ENCODE data around the gene FGFR1OP2. TPM values are rescaled to one million over a fixed set of nuclear protein-coding genes. Genes with fewer than 3 reads are reported as not detected.
"Not testable (repeated sequence)": the region's sequence is repeated elsewhere in the genome, so short reads cannot be mapped to it uniquely, and the experiment has no call there.

FGFR1OP2 gene
- total RNA-seq (64.0 TPM), polyA plus RNA-seq (100 to 1,000 TPM; 108 to 128 (median 121) TPM)

GRCh38 chr12:26937863-26938700, at the start of gene FGFR1OP2, which contains the start of gene INTS13:
Gene FGFR1OP2 (plus strand): TSS chr12:26938470. CDS start chr12:26954159, 15,689 bp downstream.
Gene INTS13 (minus strand): TSS chr12:26937981. CDS start chr12:26936803, 1,178 bp downstream.
- peaks cover 4% of the 10 kb centered on the region for H3K36me3 Mint-ChIP-seq
- peak within 1 kb of the TSS; percentile 94 to 100 (median 97) for H3K27ac Mint-ChIP-seq
- ATAC-seq (ENCODE audit: low read depth in 2 of 2) (peak; percentile 90 to 93), DNase-seq (peak; percentile 94 to 97 (median 96))
- H3K27me3 Mint-ChIP-seq: no peaks in the 10 kb centered on the region
- peak within 1 kb of the TSS; percentile 94 to 98 (median 96) for H3K4me3 Mint-ChIP-seq
- Histone ChIP-seq H3K4me3 (ENCODE audit: low read depth, low read length) (peak within 1 kb of the TSS; percentile 99), H3K4me1 (ENCODE audit: control insufficient read depth, insufficient read depth, low read length, poor library complexity, severe bottlenecking) (peaks cover 68% of the 10 kb centered on the region), H3K27ac (ENCODE audit: insufficient read depth, low read length, poor library complexity, severe bottlenecking) (peak within 1 kb of the TSS; percentile 99), H3K27me3 (ENCODE audit: control insufficient read depth, insufficient read depth, low read length) (no peaks in the 10 kb centered on the region), H3K9me3 (ENCODE audit: control insufficient read depth in 2 of 2, low read length in 2 of 2) (no peaks in the 10 kb centered on the region), H3K36me3 (ENCODE audit: control insufficient read depth, insufficient read depth, low read length) (peaks cover 8% of the 10 kb centered on the region)
- peaks cover 43 to 75% (median 59%) of the 10 kb centered on the region in 4 donors for H3K4me1 Mint-ChIP-seq
- peaks cover 0 to 4% (median 0%) of the 10 kb centered on the region in 7 donors for H3K9me3 Mint-ChIP-seq

DNA sequence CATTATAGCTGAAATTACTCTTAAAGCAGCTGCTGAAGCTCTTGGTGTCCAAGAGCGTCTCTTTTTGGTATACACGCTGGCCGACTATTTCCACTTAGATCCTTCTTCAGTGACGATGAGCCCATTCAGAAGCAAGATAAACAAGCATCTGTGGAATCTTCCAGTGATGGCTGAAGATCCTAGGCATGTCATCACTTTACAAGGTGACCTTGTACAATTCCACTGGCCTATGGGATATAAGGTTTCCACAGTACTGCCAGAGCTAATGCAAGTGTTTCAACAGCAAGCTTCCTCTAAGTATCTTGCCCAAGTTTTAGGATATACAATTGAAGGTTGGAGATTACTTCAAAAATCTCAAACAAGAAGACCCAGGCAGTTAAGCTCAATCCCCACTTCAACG, 47.5 kb upstream of the FGFR1OP2 start:
- Mint-ChIP-seq H3K27ac (no peak overlapping the region), H3K9me3 (no peaks in the 10 kb centered on the region), H3K4me3 (no peak overlapping the region), H3K36me3 (peaks cover 4% of the 10 kb centered on the region), H3K27me3 (no peaks in the 10 kb centered on the region), H3K4me1 (peaks cover 0 to 4% (median 1%) of the 10 kb centered on the region in 4 donors)
- H3K4me3 ChIP-seq (ENCODE audit: low read depth, low read length): no peak overlapping the region
- H3K4me1 ChIP-seq (ENCODE audit: control insufficient read depth, insufficient read depth, low read length, poor library complexity, severe bottlenecking): no peaks in the 10 kb centered on the region
- H3K27ac ChIP-seq (ENCODE audit: insufficient read depth, low read length, poor library complexity, severe bottlenecking): no peak overlapping the region
- no peaks in the 10 kb centered on the region for H3K9me3 ChIP-seq (ENCODE audit: control insufficient read depth in 2 of 2, low read length in 2 of 2)
- no peak for DNase-seq
- no peak for ATAC-seq (ENCODE audit: low read depth in 2 of 2)
- no peaks in the 10 kb centered on the region for H3K36me3 ChIP-seq (ENCODE audit: control insufficient read depth, insufficient read depth, low read length)
- H3K27me3 ChIP-seq (ENCODE audit: control insufficient read depth, insufficient read depth, low read length): no peaks in the 10 kb centered on the region

- Histone ChIP-seq H3K27me3 (ENCODE audit: control insufficient read depth, insufficient read depth, low read length) (no peaks in the 10 kb centered on the region), H3K27ac (ENCODE audit: insufficient read depth, low read length, poor library complexity, severe bottlenecking) (no peak overlapping the region), H3K9me3 (ENCODE audit: control insufficient read depth in 2 of 2, low read length in 2 of 2) (no peaks in the 10 kb centered on the region), H3K4me1 (ENCODE audit: control insufficient read depth, insufficient read depth, low read length, poor library complexity, severe bottlenecking) (no peaks in the 10 kb centered on the region), H3K4me3 (ENCODE audit: low read depth, low read length) (no peak overlapping the region), H3K36me3 (ENCODE audit: control insufficient read depth, insufficient read depth, low read length) (no peaks in the 10 kb centered on the region)
- Mint-ChIP-seq H3K27me3 (no peaks in the 10 kb centered on the region), H3K9me3 (no peaks in the 10 kb centered on the region), H3K4me3 (no peak overlapping the region), H3K27ac (peak overlapping the region in 1 of 3 donors; percentile 7), H3K36me3 (peaks cover 4% of the 10 kb centered on the region), H3K4me1 (peaks cover 0 to 4% (median 0%) of the 10 kb centered on the region in 4 donors)
- DNase-seq: no peak
- no peak for ATAC-seq (ENCODE audit: low read depth in 2 of 2)
Measured at GRCh38 chr12:26891704-26892103, 46.6 kb upstream of the FGFR1OP2 start.

- Histone ChIP-seq H3K9me3 (ENCODE audit: control insufficient read depth in 2 of 2, low read length in 2 of 2) (no peaks in the 10 kb centered on the region), H3K4me3 (ENCODE audit: low read depth, low read length) (no peak overlapping the region), H3K27ac (ENCODE audit: insufficient read depth, low read length, poor library complexity, severe bottlenecking) (no peak overlapping the region), H3K36me3 (ENCODE audit: control insufficient read depth, insufficient read depth, low read length) (peaks cover 5% of the 10 kb centered on the region), H3K27me3 (ENCODE audit: control insufficient read depth, insufficient read depth, low read length) (no peaks in the 10 kb centered on the region), H3K4me1 (ENCODE audit: control insufficient read depth, insufficient read depth, low read length, poor library complexity, severe bottlenecking) (no peaks in the 10 kb centered on the region)
- Mint-ChIP-seq H3K4me1 (peaks cover 0 to 7% (median 5%) of the 10 kb centered on the region in 4 donors), H3K27me3 (no peaks in the 10 kb centered on the region), H3K27ac (no peak overlapping the region), H3K9me3 (no peaks in the 10 kb centered on the region), H3K36me3 (peaks cover 15% of the 10 kb centered on the region), H3K4me3 (no peak overlapping the region)
- DNase-seq (no peak), ATAC-seq (ENCODE audit: low read depth in 2 of 2) (no peak)
Measured at GRCh38 chr12:26895672-26896071, 42.6 kb upstream of the FGFR1OP2 start.

DNA sequence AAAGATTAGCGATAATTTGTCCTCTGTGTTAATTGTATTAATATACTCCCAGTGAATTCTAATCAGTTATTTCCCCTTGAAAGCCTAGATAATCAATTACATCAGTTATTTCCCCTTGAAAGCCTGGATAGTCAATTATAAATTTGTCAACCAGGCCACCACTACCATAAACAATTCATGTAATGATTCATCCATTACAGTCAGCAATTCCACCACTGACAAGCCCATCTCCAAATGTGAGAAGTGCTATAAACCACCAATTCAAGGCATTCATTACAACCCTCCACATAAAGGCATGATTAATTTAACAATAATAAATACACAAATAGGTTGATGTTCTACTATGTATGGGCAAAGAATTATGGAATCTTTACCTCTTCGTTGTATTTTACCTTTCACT, 41.4 kb upstream of the FGFR1OP2 start:
- Histone ChIP-seq H3K36me3 (ENCODE audit: control insufficient read depth, insufficient read depth, low read length) (peaks cover 5% of the 10 kb centered on the region), H3K9me3 (ENCODE audit: control insufficient read depth in 2 of 2, low read length in 2 of 2) (no peaks in the 10 kb centered on the region), H3K4me1 (ENCODE audit: control insufficient read depth, insufficient read depth, low read length, poor library complexity, severe bottlenecking) (no peaks in the 10 kb centered on the region), H3K27ac (ENCODE audit: insufficient read depth, low read length, poor library complexity, severe bottlenecking) (no peak overlapping the region), H3K4me3 (ENCODE audit: low read depth, low read length) (no peak overlapping the region), H3K27me3 (ENCODE audit: control insufficient read depth, insufficient read depth, low read length) (no peaks in the 10 kb centered on the region)
- DNase-seq (no peak), ATAC-seq (ENCODE audit: low read depth in 2 of 2) (no peak)
- Mint-ChIP-seq H3K4me1 (peaks cover 0 to 12% (median 9%) of the 10 kb centered on the region in 4 donors), H3K27ac (peak overlapping the region in 1 of 3 donors; percentile 2), H3K9me3 (peaks cover 0 to 3% (median 0%) of the 10 kb centered on the region in 7 donors), H3K4me3 (no peak overlapping the region), H3K27me3 (no peaks in the 10 kb centered on the region), H3K36me3 (peaks cover 26% of the 10 kb centered on the region)

GRCh38 chr12:26903396-26903795, 34.9 kb upstream of the FGFR1OP2 start:
- ATAC-seq (ENCODE audit: low read depth in 2 of 2); H3K9me3 Mint-ChIP-seq; DNase-seq; H3K27ac ChIP-seq (ENCODE audit: insufficient read depth, low read length, poor library complexity, severe bottlenecking); H3K27ac Mint-ChIP-seq; H3K4me3 Mint-ChIP-seq; H3K27me3 ChIP-seq (ENCODE audit: control insufficient read depth, insufficient read depth, low read length); H3K9me3 ChIP-seq (ENCODE audit: control insufficient read depth in 2 of 2, low read length in 2 of 2); H3K4me1 ChIP-seq (ENCODE audit: control insufficient read depth, insufficient read depth, low read length, poor library complexity, severe bottlenecking); H3K4me3 ChIP-seq (ENCODE audit: low read depth, low read length); H3K27me3 Mint-ChIP-seq: not testable (repeated sequence)
- Mint-ChIP-seq H3K36me3 (peaks cover 59% of the 10 kb centered on the region), H3K4me1 (peaks cover 7 to 30% (median 18%) of the 10 kb centered on the region in 4 donors)
- H3K36me3 ChIP-seq (ENCODE audit: control insufficient read depth, insufficient read depth, low read length): peaks cover 33% of the 10 kb centered on the region

DNA sequence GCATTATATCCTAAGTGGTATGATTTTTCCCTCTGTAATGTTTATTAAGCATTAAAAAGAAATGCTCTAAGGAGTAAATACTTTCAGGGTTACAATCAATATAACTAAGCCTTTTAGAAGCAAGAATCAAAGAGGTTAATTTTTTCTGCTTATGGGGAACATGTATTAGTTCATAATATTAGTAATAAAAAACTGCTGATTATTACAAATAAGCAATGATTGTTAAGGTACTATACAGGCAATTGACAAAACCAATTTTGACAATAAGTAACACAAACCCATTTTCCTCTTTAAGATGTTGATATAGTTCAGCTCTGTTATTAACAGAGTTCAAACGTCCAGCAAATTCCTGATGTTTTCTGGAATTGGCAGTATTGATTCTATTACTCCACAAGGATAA, 32.2 kb upstream of the FGFR1OP2 start:
- no peak for ATAC-seq (ENCODE audit: low read depth in 2 of 2)
- peaks cover 43% of the 10 kb centered on the region for H3K36me3 ChIP-seq (ENCODE audit: control insufficient read depth, insufficient read depth, low read length)
- no peaks in the 10 kb centered on the region for H3K27me3 Mint-ChIP-seq

More for the DNA sequence above, 32.2 kb upstream of the FGFR1OP2 start:
- H3K27ac Mint-ChIP-seq: no peak overlapping the region
- no peak for DNase-seq
- no peak overlapping the region for H3K27ac ChIP-seq (ENCODE audit: insufficient read depth, low read length, poor library complexity, severe bottlenecking)
- H3K4me3 Mint-ChIP-seq: no peak overlapping the region
- peaks cover 57% of the 10 kb centered on the region for H3K36me3 Mint-ChIP-seq
- H3K9me3 ChIP-seq (ENCODE audit: control insufficient read depth in 2 of 2, low read length in 2 of 2): no peaks in the 10 kb centered on the region
- peaks cover 0 to 6% (median 3%) of the 10 kb centered on the region in 7 donors for H3K9me3 Mint-ChIP-seq
- H3K4me3 ChIP-seq (ENCODE audit: low read depth, low read length): no peak overlapping the region
- H3K27me3 ChIP-seq (ENCODE audit: control insufficient read depth, insufficient read depth, low read length): no peaks in the 10 kb centered on the region
- H3K4me1 Mint-ChIP-seq: peaks cover 7 to 26% (median 19%) of the 10 kb centered on the region in 4 donors
- no peaks in the 10 kb centered on the region for H3K4me1 ChIP-seq (ENCODE audit: control insufficient read depth, insufficient read depth, low read length, poor library complexity, severe bottlenecking)

Data from CD4-positive, CD25-positive, alpha-beta regulatory T cell (primary cell).